NCI-H146 treated with DMSO at 0.1 percent for 48 hours (cell line): ENCODE results near the gene ZCCHC7.

ENCODE experiments used
- DNase-seq: peaks from one replicate; lab custom pipeline; 2025; ENCODE audit not compliant: unreplicated experiment; lab: John Stamatoyannopoulos, UW

The ZCCHC7 gene

GRCh38 chr9:37335238-37335637 is 214.9 kb downstream of the ZCCHC7 start:
- no peak for DNase-seq

DNA sequence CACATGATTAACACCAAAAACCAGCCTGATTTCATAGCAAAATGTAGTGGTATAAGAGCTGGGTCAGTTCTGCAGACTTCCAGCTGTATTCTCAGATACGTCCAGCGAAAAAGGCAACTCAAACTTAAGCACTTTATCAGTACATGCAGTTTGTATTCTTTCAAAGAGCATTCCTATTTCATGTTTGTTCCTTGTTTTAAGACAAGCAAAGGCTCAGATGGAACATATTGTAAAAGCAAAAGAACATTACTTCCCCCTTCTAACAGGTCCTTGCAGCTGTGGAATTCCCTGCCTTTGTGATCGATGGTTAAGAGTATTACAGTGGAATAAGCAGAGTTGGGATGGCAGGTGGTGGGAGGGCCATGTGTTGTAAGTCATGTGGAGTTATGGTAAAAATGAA is 215.8 kb downstream of the ZCCHC7 start:
- no peak for DNase-seq

DNA sequence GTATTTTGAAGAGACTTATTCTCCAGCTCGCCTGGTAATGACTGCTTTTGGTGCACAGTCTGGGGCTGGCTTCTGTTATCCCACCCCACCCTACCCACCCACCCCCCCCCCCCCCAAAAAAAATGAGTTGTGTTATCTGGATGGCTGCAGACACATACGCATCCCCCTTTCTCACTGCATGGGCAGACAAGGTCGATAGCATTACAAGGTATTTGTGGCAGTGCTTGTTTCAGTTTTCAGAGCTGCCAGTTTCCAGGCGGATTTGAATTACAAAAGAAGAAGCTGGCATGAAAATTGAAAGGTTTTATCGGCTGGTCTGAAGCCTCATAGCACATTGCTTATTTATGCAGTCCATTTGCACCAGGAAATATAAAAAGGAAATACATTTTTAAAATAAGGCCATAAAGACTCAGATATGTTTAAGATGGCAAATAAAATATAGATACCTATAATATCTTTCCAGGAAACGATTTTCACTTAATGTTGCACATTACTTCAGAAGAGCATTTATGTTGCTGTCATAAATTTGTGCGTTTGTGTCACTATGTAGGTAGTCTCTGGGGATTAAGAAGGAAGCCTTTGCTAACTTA is 217.0 kb downstream of the ZCCHC7 start:
- no peak for DNase-seq

DNA sequence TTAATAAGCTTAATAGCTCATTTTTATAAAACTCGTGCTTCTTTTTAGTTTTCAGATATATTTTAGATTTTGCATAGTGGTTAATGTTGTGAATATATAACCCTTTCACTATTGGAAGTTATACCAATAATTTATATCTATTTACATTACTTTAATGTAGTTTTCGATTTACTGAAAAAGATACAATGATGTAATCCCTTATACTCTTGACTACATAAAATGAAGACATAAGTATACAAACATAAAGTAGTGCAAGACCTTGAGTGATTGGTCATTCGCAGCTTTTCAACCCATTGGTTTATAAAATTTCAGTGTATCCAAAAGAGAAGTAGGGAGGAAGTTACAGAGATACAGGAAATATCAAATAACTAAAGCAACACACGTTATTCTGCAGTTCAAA is 217.8 kb downstream of the ZCCHC7 start:
- DNase-seq: no peak

- peak; percentile 29 for DNase-seq
Measured at GRCh38 chr9:37339923-37340322, 219.5 kb downstream of the ZCCHC7 start.

DNA sequence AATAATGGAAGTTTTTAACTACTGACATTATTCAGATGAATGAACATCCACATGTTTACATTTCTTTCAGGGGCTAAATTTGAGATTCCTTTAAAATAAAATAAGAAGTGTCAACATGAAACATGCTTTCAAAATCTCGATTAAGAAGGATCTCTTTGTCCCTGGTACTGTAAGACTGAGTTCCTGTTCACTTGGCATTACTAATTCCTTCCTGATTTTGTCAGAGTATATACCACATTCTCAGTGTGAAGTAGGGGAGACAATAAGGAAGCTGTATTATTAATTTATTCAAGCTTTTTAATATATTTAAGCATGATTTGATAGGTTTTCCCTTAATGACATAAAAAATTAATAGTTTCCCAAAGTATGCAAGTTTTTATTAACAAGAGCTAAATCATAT is 220.6 kb downstream of the ZCCHC7 start:
- DNase-seq: no peak

GRCh38 chr9:37341704-37342103 is 221.3 kb downstream of the ZCCHC7 start:
- no peak for DNase-seq

GRCh38 chr9:37342493-37342892 is 222.1 kb downstream of the ZCCHC7 start:
- DNase-seq: no peak

DNA sequence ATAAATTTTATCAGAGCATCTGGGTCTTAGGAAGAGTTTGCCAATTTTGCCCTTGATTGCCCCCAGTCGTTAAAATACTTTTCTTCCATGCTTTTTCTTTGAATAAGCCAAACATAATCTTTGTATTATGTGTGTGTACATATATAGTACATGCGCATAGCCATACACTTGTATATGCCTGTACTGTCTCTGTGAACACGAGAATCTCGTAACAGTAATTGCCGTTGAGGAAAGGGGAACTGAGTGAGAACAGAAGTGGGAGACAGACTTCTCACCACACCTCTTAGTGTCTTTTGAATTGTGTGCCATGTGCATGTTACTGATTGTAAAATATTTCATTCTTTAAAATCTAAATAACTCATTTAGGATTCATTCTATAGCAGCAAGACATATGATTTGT is 222.5 kb downstream of the ZCCHC7 start:
- DNase-seq: no peak

- DNase-seq: no peak
Measured at GRCh38 chr9:37343724-37344123, 223.3 kb downstream of the ZCCHC7 start.

- no peak for DNase-seq
Measured at GRCh38 chr9:37345038-37345437, 224.7 kb downstream of the ZCCHC7 start.

GRCh38 chr9:37348917-37349316 is 228.5 kb downstream of the ZCCHC7 start:
- no peak for DNase-seq

GRCh38 chr9:37350486-37351190 is 230.3 kb downstream of the ZCCHC7 start:
- no peak for DNase-seq

DNA sequence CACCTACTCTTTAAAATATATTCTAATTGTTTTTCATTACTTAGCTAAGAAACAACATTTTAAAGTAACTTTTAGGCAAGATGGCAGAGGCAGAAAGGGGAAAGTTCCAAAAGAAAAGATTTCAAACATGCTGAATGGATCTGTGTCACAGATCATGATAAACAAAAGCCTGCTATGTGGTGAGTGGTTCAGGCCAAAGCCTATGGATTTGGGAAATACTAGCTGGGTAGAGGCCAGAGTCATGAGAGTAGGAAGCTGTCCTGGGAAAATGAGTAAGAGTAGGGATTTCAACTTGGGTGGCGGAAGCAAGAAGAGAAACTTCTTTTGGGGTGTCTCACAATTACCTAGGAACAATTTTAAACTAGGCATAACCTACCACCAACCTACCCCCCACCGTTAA is 233.4 kb downstream of the ZCCHC7 start:
- no peak for DNase-seq

DNA sequence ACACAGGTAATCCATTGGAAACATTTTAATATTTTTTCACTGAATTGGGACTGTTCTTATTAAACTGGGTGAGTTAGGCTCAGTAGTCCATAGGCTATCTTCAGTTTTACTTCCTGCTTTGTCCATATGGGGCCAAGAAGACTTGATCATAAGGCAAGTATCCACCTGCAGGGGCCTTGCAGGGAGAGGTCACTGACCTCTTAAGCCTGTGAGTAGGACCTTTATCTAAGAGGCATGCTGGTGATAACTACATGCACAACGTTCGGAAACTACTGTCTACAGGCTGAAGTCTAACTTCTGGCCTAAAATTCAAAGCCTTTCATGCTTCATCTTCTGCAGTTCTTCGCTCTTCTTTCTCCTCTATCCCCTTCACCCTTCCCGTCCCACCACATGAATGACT is 242.1 kb downstream of the ZCCHC7 start:
- no peak for DNase-seq

DNA sequence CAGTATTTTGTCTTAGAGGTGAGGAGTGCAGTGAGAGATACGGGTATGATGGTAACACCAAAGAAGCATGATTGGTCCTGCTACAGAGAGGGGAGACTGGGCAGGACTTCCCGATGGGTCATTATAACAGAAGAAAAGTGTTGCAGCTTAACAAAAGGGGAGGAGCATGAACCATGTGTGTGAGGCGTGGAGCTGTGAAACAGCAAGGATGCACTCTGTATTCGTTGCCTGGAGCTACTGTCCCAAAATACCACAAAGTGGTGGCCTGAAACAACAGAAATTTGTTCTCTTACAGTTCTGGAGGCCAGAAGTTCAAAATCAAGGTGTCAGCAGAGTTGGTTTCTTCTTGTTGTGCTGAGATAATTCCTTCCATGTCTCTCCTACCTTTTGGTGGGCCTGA is 242.8 kb downstream of the ZCCHC7 start:
- no peak for DNase-seq

DNA sequence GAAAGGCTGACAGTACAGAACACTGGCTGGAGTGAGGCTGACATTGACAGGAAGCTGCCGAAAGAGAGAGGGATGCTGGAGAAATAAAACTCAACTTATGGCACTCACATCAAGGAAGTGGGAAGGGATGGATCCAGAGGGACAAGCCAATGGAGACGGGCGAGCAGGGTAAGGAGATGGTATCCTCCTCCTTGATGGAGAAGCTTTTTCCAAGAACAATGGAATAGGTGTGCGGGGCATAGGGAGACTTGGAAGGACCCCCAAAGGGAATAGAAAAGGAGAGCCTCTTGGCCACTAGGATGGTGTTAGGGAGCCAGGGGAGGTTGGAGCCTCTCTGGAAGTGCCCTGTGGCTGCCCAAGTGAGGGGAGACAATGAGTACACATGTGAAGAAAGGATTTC is 243.8 kb downstream of the ZCCHC7 start:
- no peak for DNase-seq

DNA sequence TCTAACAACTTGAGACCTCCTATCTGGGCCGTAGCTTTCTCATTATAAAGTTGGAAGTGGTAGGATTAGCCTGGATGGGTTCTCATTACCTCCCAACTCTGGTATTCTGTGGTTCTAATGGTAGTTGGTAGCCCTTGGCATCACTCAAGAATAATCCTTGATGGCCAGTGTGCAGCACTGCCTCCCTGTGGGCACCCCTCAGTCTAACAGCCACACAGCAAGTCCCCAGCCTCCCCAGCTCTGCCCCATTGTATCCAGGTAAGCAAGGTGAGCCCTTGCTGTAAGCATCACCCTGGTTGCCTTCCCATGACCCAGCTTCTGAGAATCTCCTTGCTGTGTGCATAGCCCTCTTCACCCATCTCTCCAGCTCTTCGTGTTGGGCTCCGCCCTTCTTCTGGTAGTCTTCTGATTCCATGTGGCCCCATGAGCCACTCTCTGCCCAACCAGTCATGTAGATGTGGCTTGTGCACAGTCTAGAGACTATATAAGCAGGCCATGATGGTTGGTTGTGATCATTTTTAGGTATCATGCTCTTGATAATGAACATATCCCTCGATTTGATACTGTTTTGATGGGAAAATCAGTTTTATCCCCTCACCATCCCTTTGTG is 244.5 kb downstream of the ZCCHC7 start:
- DNase-seq: no peak

DNA sequence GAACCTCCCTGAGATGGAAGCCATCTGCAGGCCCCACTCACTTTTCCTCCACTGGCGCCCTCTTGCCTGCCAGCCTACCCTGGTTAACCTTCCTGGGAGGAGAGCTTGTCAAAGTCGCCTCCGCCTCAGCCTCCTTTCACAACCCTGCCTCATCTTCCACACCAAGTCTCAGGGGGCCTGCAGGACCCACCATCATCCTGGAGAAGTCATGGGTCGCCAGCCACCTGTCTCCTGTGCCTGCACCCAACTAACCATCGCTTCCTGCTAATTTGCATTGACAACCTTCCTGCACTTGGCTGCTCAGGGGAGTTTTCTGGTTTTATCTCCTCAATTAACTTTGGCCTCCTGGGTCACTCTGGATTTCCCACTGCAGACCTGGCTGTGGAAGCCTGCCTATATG is 249.3 kb downstream of the ZCCHC7 start:
- DNase-seq: no peak

DNA sequence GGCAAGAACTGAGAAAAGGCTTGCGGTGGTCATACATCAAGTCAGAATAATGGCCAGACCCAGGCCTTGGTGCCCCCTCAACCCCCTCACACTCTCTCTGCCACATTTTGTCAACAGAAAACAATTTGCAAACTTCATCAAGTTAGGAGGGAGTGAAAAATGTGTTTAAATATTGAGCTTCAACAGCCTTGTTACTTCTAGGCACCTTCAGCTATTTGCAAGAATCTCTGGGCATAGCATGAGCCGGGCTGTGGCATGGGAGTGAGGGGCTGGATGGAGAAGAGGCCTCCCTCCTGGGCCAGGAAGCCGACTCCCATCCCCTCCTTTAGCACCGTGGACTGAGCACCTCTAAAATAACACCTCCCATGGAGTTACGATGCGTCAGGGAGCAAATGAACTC is 249.9 kb downstream of the ZCCHC7 start:
- DNase-seq: no peak

DNA sequence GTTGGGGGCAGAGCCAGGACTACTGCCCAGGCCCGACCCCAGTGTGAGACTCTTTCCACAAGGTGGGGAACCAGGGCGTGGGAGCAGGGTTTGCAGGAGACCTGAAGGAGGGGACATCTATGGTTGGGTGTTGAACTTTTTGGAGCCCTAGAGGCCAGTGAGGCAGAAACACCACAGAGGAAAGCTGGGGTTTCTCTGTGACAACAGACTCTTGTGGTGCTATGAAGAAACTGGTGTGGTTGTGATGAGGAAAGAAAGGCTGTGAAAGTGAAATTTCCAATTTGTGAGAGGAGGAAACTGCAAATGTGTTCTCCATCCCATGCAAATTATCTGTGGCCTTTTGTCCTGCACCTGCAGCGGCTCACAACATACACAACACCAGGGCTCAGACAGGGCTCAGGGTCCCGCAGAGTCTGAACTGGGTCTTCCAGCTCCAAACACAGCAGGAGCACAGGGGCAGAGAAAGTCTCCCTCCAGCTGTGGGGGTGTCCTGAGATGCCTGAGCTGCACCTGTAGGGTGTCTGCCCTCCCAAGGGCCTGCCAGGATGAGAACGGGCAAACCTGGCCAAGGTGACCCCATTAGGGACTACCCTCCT is 250.7 kb downstream of the ZCCHC7 start:
- no peak for DNase-seq
